ENCODE results near the gene PRSS3.
"Not testable (repeated sequence)": the region's sequence is repeated elsewhere in the genome, so short reads cannot be mapped to it uniquely, and the experiment has no call there.

DNA sequence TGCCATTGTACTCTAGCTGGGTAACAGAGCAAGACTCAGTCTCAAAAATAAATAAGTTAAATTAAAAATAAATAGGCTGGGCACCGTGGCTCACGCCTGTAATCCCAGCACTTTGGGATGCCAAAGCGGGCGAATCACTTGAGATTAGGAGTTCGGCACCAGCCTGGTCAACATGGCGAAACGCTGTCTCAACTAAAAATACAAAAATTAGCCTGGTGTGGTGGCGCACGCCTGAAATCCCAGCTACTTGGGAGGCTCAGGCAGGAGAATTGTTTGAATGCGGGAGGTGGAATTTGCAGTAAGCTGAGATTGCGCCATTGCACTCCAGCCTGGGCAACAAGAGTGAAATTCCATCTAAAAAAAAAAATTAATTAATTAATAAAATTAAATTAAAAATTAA is 31.9 kb downstream of the PRSS3 start:
- TF ChIP-seq POLR2AphosphoS5, POLR2A (IDR thresholded peaks at IDR 0.05): not testable (repeated sequence)
- TF ChIP-seq, protein P1, sequence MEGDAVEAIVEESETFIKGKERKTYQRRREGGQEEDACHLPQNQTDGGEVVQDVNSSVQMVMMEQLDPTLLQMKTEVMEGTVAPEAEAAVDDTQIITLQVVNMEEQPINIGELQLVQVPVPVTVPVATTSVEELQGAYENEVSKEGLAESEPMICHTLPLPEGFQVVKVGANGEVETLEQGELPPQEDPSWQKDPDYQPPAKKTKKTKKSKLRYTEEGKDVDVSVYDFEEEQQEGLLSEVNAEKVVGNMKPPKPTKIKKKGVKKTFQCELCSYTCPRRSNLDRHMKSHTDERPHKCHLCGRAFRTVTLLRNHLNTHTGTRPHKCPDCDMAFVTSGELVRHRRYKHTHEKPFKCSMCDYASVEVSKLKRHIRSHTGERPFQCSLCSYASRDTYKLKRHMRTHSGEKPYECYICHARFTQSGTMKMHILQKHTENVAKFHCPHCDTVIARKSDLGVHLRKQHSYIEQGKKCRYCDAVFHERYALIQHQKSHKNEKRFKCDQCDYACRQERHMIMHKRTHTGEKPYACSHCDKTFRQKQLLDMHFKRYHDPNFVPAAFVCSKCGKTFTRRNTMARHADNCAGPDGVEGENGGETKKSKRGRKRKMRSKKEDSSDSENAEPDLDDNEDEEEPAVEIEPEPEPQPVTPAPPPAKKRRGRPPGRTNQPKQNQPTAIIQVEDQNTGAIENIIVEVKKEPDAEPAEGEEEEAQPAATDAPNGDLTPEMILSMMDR (IDR thresholded peaks at IDR 0.05): not testable (repeated sequence)
